Erythroblast (primary cell): ENCODE measurements around the gene CCDC40.

ENCODE experiments used
- GATA1 ChIP-seq: IDR thresholded peaks from 2 replicates; pipeline ENCODE4 v1.6.1; 2011; ENCODE audit warnings: low read depth, mild to moderate bottlenecking, control low read depth, low read length, moderate library complexity
- POLR2A ChIP-seq: IDR thresholded peaks from 2 replicates; pipeline ENCODE4 v1.6.1; 2011; ENCODE audit warnings: mild to moderate bottlenecking, low read length

- TF ChIP-seq POLR2A = no peak
- TF ChIP-seq GATA1 = no peak
Measured at GRCh38 chr17:80129006-80129565, 92.6 kb downstream of the CCDC40 start.
